HL-60 (cell line): ENCODE results near the gene SLC39A6.
A peak's percentile ranks its signal among the peaks of the same experiment; 100 is the strongest.

Experiments
- DNase-seq, 2 experiments: peaks; one replicate each; pipeline ENCODE4 v3.0.0-alpha.2; 2010 to 2020; ENCODE audit warnings: low read depth in 1 of 2, low spot score in 1 of 2
- H3K27ac ChIP-seq: fragments of 250-450 bp; sonication (Bioruptor Pico); replicated peaks from 2 replicates; pipeline ENCODE4 v1.5.1; 2020; ENCODE audit warnings: mild to moderate bottlenecking, moderate library complexity
- H3K27me3 ChIP-seq: fragments of 250-450 bp; sonication (Bioruptor Pico); 2 replicates; pipeline ENCODE4 v1.5.1; 2021; ENCODE audit warnings: mild to moderate bottlenecking, moderate library complexity; ENCODE audit not compliant: insufficient read depth, poor library complexity, severe bottlenecking
- H3K4me3 ChIP-seq: replicated peaks from 2 replicates; pipeline ENCODE4 v1.5.1; 2011; ENCODE audit warnings: mild to moderate bottlenecking, control low read depth, low read length; ENCODE audit not compliant: insufficient read depth
- CTCF ChIP-seq: IDR thresholded peaks from one replicate; pipeline ENCODE4 v1.5.1; 2011; ENCODE audit warnings: low read length, control low read depth, inconsistent platforms; ENCODE audit not compliant: insufficient read depth
- GABPA ChIP-seq: IDR thresholded peaks from 2 replicates; pipeline ENCODE4 v1.6.1; 2012; ENCODE audit warnings: low read depth
- POLR2AphosphoS5 ChIP-seq: IDR thresholded peaks from 2 replicates; pipeline ENCODE4 v1.6.1; 2012; ENCODE audit warnings: low read depth
- SPI1 ChIP-seq: IDR thresholded peaks from 2 replicates; pipeline ENCODE4 v1.6.1; 2012; ENCODE audit warnings: low read depth, mild to moderate bottlenecking, borderline replicate concordance
- TF ChIP-seq, protein P1 (sequence below): IDR thresholded peaks from 2 replicates; pipeline ENCODE4 v1.6.1; 2012; ENCODE audit warnings: low read depth; ENCODE audit not compliant: insufficient replicate concordance

SLC39A6 gene

DNA sequence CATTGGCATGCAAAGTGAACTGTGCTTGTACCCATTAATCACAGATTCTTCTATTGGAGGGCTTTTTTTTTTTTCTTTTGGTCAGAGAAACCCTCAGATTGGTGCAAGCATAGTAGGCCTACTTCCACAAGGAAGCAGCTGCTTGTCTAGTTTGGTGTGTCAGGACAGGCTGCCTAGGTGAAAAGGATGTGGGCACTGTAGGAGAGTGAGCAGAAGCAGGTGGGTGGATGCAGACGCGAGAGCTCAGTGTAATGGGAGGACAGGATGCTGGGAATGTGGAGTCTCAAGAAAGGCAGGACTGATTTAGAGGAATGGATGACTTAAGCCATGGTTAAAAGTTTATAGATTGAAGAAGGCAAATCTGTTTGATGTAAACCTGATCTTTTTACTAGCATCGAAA, 3.6 kb upstream of the SLC39A6 start:
- H3K27ac ChIP-seq = no peak overlapping the region
- DNase-seq = no peak

DNA sequence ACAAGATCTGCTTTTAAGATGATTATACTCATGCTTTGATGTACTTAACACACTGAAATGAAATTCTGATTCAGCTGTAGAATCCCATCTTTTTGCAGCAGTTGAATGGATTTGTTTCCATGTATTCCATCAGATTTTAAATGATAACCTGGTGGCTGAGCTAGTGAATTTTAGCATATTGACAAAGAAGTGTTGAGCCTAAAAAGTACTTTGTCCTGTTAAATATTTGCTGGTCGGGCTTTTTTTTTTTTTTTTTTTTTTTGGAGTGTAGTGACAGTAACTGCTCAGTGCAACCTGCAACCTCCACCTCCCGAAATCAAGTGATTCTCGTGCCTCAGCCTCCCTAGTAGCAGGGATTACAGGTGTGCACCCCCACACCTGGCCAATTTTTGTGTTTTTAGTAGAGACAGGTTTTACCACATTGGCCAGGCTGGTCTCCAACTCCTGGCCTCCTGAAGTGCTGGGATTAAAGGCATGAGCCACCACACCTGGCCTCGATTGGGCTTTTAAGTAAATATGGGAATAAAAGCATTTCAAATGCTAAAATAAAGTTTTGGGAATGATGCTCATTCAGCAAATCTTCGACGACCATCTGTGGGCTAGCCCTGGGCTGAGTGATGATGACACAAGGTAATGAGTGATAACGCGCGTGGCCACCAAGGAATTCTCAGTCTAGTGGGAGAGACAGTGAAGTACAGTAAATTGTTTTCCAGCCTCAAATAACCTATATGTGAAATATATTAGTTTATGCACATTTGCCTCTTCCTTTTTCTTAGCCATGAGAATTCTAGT, 2.7 kb upstream of the SLC39A6 start:
- DNase-seq = no peak
- Histone ChIP-seq H3K27me3 (no peaks in the 10 kb centered on the region), H3K27ac (no peak overlapping the region), H3K4me3 (peak overlapping the region; percentile 100)
- TF ChIP-seq POLR2AphosphoS5 = no peak
- no peak for TF ChIP-seq GABPA
- no peak for TF ChIP-seq CTCF
- TF ChIP-seq, protein P1, sequence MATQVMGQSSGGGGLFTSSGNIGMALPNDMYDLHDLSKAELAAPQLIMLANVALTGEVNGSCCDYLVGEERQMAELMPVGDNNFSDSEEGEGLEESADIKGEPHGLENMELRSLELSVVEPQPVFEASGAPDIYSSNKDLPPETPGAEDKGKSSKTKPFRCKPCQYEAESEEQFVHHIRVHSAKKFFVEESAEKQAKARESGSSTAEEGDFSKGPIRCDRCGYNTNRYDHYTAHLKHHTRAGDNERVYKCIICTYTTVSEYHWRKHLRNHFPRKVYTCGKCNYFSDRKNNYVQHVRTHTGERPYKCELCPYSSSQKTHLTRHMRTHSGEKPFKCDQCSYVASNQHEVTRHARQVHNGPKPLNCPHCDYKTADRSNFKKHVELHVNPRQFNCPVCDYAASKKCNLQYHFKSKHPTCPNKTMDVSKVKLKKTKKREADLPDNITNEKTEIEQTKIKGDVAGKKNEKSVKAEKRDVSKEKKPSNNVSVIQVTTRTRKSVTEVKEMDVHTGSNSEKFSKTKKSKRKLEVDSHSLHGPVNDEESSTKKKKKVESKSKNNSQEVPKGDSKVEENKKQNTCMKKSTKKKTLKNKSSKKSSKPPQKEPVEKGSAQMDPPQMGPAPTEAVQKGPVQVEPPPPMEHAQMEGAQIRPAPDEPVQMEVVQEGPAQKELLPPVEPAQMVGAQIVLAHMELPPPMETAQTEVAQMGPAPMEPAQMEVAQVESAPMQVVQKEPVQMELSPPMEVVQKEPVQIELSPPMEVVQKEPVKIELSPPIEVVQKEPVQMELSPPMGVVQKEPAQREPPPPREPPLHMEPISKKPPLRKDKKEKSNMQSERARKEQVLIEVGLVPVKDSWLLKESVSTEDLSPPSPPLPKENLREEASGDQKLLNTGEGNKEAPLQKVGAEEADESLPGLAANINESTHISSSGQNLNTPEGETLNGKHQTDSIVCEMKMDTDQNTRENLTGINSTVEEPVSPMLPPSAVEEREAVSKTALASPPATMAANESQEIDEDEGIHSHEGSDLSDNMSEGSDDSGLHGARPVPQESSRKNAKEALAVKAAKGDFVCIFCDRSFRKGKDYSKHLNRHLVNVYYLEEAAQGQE = no peak
- no peak for TF ChIP-seq SPI1

More for the DNA sequence above, 3.6 kb upstream of the SLC39A6 start:
- Histone ChIP-seq H3K27me3 (no peaks in the 10 kb centered on the region), H3K4me3 (no peak overlapping the region)
- TF ChIP-seq GABPA (no peak), POLR2AphosphoS5 (no peak), SPI1 (no peak), CTCF (no peak)
- TF ChIP-seq, protein P1 = no peak

DNA sequence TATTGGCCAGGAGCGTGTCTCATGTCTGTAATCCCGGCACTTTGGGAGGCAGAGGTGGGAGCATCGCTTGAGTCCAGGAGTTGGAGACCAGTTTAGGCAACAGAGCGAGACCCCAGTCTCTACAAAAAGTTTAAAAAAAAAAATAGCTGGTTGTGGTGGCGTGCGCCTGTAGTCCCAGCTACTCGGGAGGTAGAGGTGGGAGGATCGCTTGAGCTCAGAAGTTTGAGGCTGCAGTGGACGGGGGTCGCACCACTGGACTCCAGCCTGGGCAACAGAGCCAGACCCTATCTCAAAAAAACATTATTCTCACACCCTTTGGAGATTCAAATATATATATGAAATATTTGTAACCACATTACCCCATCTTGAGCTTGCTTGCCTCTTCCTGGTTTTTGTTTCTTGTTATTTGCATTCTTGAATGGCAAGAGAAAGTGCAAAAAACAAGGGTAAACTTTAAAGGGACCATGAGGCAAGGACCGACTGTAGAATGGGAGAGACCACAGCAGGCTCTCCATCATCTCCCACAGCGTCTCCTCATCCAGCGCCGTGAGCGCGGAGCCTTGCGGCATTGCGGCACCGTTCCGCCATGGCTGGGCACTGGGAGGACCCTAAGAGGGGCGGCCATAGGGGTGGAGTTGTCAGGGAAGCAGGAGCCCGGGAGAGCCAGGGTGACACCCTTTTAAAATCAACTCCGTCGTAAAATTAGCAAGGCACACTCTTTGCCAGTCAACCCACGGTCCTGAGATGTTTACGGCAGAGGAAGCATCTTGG, 1.9 kb upstream of the SLC39A6 start:
- TF ChIP-seq CTCF (no peak), SPI1 (peak; percentile 83), POLR2AphosphoS5 (no peak)
- peak overlapping the region; percentile 100 for H3K4me3 ChIP-seq
- DNase-seq = peak in 1 of 2 experiments; percentile 15
- peak overlapping the region; percentile 97 for H3K27ac ChIP-seq
- no peaks in the 10 kb centered on the region for H3K27me3 ChIP-seq
